ENCODE measurements around the gene TEX38. TPM values are rescaled to one million over a fixed set of nuclear protein-coding genes. Genes with fewer than 3 reads are reported as not detected.

The TEX38 gene
- total RNA-seq, 1 experiment from 2014 or later = 0.47 TPM

DNA sequence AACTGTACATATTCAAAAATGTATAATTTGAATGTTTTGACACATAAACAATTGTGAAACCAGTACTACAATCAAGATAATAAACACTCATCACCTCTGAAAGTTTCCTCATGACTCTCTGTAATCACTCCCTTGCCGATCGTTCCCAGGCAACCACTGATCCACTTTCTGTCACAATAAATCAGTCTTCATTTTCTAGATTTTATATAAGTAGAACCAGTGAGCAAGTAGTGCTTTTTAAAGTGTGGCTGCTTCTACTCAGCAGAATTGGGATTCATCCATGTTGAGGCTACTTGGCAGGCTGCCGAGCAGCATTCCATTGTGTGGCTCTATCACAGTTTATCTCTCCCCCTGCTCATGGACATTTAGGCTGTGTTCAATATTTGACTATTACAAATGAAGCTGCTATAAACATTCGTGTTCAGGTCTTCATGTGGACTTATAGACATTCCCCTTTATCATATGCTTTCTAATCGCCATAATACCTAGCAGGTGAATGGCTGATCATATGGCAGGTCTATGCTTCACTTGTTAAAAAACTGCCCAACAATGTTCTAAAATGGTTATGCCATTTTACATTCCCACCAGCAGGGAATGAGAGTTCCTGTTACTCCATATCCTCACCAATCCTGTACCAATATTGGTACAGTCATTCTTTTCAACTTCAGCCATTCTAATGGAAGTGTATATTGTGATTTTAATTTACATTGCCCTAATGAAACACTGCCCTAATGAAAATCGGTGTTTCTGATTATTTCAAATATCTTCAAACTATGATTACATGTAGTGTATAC lies 20.5 kb downstream of the TEX38 start:
- Histone ChIP-seq H4K20me1 (ENCODE audit: insufficient read depth) (no peaks in the 10 kb centered on the region), H3K4me3 (replicated peaks in 1 of 2; ENCODE audit: low read depth in 1 of 2, low read length in 2 of 2) (no peak overlapping the region), H3K79me2 (ENCODE audit: insufficient read depth, low read length) (no peaks in the 10 kb centered on the region; the same call in 1 of the 2 replicates), H3K9ac (ENCODE audit: low read length) (no peak overlapping the region), H3K9me3 (ENCODE audit: control insufficient read depth in 1 of 2, insufficient read depth in 1 of 2, low read depth in 1 of 2, low read length in 2 of 2) (no peaks in the 10 kb centered on the region), H3K36me3 (ENCODE audit: control insufficient read depth in 1 of 2, insufficient read depth in 2 of 2, low read length in 2 of 2) (peaks cover 19 to 30% of the 10 kb centered on the region in 2 experiments; a peak in 3 of 4 replicates), H2AFZ (ENCODE audit: low read depth, low read length, poor library complexity, severe bottlenecking) (no peak overlapping the region), H3K4me2 (ENCODE audit: low read length) (no peak overlapping the region), H3K9me2 (ENCODE audit: insufficient read depth) (no peaks in the 10 kb centered on the region), H3K4me1 (ENCODE audit: control insufficient read depth in 1 of 2, insufficient read depth in 2 of 2, low read length in 2 of 2) (peaks cover 0 to 9% of the 10 kb centered on the region in 2 experiments; a peak in 1 of 4 replicates), H3K27ac (ENCODE audit: low read depth, low read length) (no peak overlapping the region), H3K27me3 (ENCODE audit: insufficient read depth, low read length) (no peaks in the 10 kb centered on the region)
- ATAC-seq = peak; percentile 67
- ChIA-PET RAD21 (ENCODE audit: low non-redundant PET in 1 of 2, low total read pairs in 2 of 2, uncharacterized antibody in 2 of 2, unreplicated experiment in 2 of 2) (no interaction called here), POLR2A (no interaction called here), CTCF (no interaction called here)
- no peak for DNase-seq (ENCODE audit: low read depth, low spot score)
- TF ChIP-seq CEBPB (IDR thresholded peaks at IDR 0.05; ENCODE audit: low read depth) (no peak), CBX3 (IDR thresholded peaks at IDR 0.05; ENCODE audit: low read depth) (no peak), ELF1 (IDR thresholded peaks at IDR 0.05; ENCODE audit: borderline replicate concordance, low read depth) (no peak), SP1 (IDR thresholded peaks at IDR 0.05; ENCODE audit: low read depth) (no peak)
- TF ChIP-seq, protein P1, sequence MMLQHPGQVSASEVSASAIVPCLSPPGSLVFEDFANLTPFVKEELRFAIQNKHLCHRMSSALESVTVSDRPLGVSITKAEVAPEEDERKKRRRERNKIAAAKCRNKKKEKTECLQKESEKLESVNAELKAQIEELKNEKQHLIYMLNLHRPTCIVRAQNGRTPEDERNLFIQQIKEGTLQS (IDR thresholded peaks at IDR 0.05) = no peak
- TF ChIP-seq, protein P2, sequence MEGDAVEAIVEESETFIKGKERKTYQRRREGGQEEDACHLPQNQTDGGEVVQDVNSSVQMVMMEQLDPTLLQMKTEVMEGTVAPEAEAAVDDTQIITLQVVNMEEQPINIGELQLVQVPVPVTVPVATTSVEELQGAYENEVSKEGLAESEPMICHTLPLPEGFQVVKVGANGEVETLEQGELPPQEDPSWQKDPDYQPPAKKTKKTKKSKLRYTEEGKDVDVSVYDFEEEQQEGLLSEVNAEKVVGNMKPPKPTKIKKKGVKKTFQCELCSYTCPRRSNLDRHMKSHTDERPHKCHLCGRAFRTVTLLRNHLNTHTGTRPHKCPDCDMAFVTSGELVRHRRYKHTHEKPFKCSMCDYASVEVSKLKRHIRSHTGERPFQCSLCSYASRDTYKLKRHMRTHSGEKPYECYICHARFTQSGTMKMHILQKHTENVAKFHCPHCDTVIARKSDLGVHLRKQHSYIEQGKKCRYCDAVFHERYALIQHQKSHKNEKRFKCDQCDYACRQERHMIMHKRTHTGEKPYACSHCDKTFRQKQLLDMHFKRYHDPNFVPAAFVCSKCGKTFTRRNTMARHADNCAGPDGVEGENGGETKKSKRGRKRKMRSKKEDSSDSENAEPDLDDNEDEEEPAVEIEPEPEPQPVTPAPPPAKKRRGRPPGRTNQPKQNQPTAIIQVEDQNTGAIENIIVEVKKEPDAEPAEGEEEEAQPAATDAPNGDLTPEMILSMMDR (IDR thresholded peaks at IDR 0.05 in 2 of 3, conservative IDR thresholded peaks at IDR 0.05 in 1 of 3; ENCODE audit: borderline replicate concordance in 1 of 3, insufficient read depth in 1 of 3, low read depth in 2 of 3, low read length in 2 of 3) = peak in 2 of 3 experiments; percentile 19 to 37; a peak in 2 of 6 replicates
- BruUV-seq (replicated peaks) = no TSS peak
- intact Hi-C loops (cut with micrococcal nuclease) = no loop called here
